PFSK-1 (cell line): ENCODE data around the gene PLEKHG3.

Source experiments
- FOXP2 ChIP-seq: optimal IDR thresholded peaks from 2 replicates; pipeline ENCODE3; 2011; ENCODE audit warnings: borderline replicate concordance, control low read depth, inconsistent platforms; ENCODE audit not compliant: insufficient read depth; ENCODE audit errors: extremely low read length, extremely low read depth
- POLR2AphosphoS5 ChIP-seq: IDR thresholded peaks from 2 replicates; pipeline ENCODE4 v1.6.1; 2012; ENCODE audit warnings: low read depth, mild to moderate bottlenecking, control low read depth, low read length, moderate library complexity
- SIN3A ChIP-seq: IDR thresholded peaks from 2 replicates; pipeline ENCODE4 v1.6.1; 2012; ENCODE audit warnings: mild to moderate bottlenecking, low read length, moderate library complexity, borderline replicate concordance; ENCODE audit not compliant: insufficient read depth
- TAF1 ChIP-seq: IDR thresholded peaks from 2 replicates; pipeline ENCODE4 v1.6.1; 2012; ENCODE audit warnings: low read length, control low read depth, borderline replicate concordance; ENCODE audit not compliant: insufficient read depth
- TF ChIP-seq, protein P1 (sequence below), 2 experiments: IDR thresholded peaks; 2 replicates each; pipeline versions ENCODE4 v1.6.1 to v1.8.0; 2011 to 2012; ENCODE audit warnings: low read depth in 2 of 2, low read length in 2 of 2, control low read depth in 1 of 2, inconsistent platforms in 1 of 2, mild to moderate bottlenecking in 1 of 2, moderate library complexity in 1 of 2; ENCODE audit not compliant: insufficient read depth in 1 of 2

Gene PLEKHG3

DNA sequence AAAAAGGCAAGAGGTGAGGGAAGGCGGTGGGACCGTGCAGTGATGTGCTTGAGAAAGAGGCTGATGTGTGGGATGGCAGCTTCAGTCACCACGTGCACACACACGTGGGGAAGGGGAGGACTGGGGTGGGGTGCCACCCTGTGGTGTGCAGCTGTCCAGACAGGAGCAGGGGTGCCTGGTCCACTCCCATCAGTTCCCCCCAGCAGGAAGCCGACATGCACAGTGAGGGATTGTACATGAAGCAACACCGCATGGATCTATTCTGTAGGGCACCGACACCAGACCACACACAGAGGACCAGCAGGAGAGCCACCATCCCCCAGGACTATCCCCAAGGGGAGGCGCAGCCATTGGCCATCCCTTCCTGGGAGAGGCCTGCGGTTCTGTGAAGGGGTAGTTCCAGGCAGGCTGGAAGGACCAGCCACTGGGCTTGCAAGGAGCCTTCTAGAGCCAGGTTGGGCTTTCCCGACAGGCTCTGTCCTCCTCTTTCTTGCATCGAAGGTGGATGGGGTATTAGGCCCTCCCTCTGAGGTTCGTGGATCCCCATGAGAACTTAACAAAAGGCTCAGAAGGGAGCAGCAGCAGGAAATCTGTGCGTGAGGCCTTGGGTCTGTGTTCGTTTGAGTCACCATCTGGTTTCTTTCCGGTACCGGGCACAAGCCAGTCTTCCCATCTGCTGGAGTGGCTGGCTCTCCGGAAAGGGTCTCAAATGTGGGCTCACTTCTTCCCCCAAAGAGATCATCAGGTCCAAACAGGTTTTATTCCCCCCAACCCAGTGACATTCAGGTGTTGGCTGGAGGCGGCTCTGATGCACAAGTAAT lies 59.8 kb downstream of the PLEKHG3 start:
- no peak for TF ChIP-seq POLR2AphosphoS5
- no peak for TF ChIP-seq TAF1
- no peak for TF ChIP-seq FOXP2
- TF ChIP-seq, protein P1, sequence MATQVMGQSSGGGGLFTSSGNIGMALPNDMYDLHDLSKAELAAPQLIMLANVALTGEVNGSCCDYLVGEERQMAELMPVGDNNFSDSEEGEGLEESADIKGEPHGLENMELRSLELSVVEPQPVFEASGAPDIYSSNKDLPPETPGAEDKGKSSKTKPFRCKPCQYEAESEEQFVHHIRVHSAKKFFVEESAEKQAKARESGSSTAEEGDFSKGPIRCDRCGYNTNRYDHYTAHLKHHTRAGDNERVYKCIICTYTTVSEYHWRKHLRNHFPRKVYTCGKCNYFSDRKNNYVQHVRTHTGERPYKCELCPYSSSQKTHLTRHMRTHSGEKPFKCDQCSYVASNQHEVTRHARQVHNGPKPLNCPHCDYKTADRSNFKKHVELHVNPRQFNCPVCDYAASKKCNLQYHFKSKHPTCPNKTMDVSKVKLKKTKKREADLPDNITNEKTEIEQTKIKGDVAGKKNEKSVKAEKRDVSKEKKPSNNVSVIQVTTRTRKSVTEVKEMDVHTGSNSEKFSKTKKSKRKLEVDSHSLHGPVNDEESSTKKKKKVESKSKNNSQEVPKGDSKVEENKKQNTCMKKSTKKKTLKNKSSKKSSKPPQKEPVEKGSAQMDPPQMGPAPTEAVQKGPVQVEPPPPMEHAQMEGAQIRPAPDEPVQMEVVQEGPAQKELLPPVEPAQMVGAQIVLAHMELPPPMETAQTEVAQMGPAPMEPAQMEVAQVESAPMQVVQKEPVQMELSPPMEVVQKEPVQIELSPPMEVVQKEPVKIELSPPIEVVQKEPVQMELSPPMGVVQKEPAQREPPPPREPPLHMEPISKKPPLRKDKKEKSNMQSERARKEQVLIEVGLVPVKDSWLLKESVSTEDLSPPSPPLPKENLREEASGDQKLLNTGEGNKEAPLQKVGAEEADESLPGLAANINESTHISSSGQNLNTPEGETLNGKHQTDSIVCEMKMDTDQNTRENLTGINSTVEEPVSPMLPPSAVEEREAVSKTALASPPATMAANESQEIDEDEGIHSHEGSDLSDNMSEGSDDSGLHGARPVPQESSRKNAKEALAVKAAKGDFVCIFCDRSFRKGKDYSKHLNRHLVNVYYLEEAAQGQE (IDR thresholded peaks at IDR 0.05; ENCODE audit: insufficient read depth in 1 of 2, low read depth in 2 of 2, low read length in 2 of 2), result no peak
- TF ChIP-seq SIN3A, result no peak

DNA sequence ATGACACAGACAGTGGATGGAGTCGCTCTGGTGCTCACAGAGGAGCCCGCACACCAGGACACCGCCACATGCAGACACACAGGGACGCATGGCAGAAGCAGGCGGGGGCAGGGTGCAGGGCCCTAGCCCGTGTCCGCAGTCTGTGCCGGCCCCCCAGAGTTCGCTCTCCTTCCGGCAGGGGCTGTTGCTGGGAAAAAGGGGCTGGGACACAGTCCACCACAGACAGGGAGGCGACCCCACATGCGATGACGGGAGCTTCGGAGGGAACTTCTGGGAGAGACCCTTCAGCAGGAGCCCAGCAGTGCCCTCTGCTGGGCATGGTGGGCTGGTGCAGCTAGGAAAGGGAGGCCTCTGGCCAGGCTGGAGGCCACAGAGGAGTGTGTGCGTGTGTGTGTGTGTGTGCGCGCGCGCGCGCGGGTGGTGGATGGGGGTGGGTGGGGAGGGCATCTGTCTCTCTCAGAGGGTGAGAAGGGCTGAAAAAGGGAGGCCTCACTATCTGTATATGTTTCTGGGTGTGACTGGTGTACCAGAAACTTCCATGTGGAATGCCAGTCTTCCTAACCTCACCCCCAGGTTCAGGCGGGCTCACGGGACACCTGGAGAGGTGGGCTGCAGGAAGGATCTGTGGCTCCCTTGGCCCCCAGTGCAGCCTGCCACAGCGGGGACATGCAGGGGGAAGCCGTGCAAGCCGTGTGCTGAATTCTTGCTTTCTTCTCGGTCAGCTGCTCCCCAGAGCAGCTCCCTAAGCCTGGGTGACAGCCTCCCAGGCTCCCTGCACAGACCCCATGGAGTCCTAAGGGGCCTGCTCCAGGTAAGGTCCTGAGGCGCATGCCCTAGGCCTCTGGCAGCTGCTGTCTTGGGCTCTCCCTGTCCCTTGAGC lies 60.7 kb downstream of the PLEKHG3 start:
- TF ChIP-seq POLR2AphosphoS5 (no peak), TAF1 (no peak), FOXP2 (no peak), SIN3A (no peak)
- TF ChIP-seq, protein P1 (IDR thresholded peaks at IDR 0.05; ENCODE audit: insufficient read depth in 1 of 2, low read depth in 2 of 2, low read length in 2 of 2), result no peak

DNA sequence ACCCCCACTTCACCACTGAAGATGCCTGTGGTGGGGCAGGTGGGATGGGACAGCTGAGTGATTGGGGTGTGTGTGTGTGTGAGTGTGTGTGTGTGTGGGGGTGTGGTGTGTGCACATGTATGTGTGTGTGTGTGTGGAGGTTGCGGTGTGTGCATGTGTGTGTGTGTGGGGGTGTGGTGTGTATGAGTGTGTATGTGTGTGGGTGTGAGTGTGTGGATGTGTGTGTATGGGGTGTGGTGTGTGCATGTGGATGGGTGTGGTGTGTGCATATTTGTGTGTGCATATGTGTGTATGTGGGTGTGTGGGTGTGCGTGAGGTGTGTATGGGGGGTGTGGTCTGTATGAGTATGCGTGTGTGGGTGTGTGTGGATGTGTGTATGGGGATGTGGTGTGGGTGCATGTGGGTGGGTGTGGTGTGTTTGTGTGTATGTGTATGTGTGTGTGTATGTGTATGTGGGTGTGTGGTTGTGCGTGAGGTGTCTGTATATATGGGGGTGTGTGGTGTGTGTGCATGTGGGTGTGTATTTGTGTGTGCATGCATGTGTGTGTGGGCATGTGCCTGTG lies 61.6 kb downstream of the PLEKHG3 start:
- no peak for TF ChIP-seq FOXP2
- TF ChIP-seq SIN3A, result no peak
- no peak for TF ChIP-seq TAF1
- TF ChIP-seq POLR2AphosphoS5, result no peak
- TF ChIP-seq, protein P1 (IDR thresholded peaks at IDR 0.05; ENCODE audit: insufficient read depth in 1 of 2, low read depth in 2 of 2, low read length in 2 of 2), result no peak

DNA sequence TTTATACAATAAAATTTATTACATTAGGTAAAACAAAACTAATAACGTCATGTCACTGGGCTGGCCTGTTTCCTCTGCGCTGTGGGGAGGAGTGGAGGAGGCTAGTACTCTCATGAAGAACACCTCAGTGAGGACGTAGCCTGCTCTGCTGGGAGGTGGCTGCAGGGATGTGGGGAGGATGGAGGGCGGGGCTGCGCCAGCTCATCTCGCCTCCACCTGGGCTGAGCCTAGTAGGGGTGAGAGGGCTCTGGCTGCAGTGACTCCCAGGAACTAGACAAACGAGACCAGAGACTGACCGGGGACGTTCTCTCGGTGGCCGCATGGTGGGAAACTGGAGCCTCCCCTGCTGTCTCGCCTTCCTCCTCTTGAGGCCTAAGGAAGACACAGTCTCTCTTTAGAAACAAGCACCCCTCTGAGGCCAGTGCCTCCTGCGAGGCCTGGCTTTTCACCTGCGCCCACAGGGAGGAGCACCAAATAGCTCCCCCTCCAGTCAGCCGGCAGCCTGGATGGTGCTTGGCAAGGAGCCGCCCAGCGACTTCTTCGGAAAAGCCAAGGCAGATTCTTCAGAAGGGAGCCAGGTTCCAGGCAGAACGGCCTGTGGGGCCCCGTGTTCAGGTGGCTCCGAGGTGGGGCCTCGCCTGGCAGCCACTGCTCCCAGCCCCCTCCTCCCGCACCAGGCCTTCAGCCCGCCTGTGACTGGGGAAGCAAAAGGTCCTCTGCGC lies 62.4 kb downstream of the PLEKHG3 start:
- TF ChIP-seq TAF1 (no peak), SIN3A (no peak), POLR2AphosphoS5 (no peak), FOXP2 (no peak)
- TF ChIP-seq, protein P1 (IDR thresholded peaks at IDR 0.05; ENCODE audit: insufficient read depth in 1 of 2, low read depth in 2 of 2, low read length in 2 of 2), result no peak
